Measurements from ENCODE around the gene DUSP10. TPM values are rescaled to one million over a fixed set of nuclear protein-coding genes. Genes with fewer than 3 reads are reported as not detected.

Gene DUSP10
- total RNA-seq, 1 experiment from 2014 or later = 1.6 TPM

DNA sequence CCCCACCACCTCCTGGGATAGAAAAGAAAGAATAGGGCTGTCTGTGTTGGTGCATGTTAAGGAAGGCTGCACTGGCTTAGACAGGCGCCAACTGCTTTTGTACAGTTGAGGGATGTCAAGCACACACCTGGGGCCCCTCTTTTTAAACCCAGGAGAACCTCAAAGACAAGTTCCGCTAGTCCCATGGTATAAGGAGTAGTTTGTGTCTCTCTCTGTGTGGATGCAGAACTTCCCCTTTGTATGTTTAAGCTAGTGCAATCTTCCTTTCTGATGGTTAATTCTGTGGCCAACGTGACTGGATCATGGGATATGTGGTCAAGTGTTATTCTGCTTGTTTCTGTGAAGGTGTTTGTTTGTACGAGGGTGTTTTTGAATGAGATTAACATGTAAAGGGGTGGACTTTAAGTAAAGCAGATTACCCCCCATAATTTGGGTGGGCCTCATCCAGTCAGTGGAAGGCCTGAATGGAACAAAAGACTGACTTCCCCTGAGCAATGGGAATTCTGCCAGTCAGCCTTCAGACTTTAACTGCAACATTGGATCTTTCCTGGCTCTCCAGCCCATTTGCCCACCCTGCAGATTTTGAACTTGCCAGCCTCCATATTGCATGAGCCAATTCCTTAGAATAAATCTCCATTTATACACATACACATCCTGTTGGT lies 9.5 kb upstream of the DUSP10 start (continued):
- TF ChIP-seq, protein P1, sequence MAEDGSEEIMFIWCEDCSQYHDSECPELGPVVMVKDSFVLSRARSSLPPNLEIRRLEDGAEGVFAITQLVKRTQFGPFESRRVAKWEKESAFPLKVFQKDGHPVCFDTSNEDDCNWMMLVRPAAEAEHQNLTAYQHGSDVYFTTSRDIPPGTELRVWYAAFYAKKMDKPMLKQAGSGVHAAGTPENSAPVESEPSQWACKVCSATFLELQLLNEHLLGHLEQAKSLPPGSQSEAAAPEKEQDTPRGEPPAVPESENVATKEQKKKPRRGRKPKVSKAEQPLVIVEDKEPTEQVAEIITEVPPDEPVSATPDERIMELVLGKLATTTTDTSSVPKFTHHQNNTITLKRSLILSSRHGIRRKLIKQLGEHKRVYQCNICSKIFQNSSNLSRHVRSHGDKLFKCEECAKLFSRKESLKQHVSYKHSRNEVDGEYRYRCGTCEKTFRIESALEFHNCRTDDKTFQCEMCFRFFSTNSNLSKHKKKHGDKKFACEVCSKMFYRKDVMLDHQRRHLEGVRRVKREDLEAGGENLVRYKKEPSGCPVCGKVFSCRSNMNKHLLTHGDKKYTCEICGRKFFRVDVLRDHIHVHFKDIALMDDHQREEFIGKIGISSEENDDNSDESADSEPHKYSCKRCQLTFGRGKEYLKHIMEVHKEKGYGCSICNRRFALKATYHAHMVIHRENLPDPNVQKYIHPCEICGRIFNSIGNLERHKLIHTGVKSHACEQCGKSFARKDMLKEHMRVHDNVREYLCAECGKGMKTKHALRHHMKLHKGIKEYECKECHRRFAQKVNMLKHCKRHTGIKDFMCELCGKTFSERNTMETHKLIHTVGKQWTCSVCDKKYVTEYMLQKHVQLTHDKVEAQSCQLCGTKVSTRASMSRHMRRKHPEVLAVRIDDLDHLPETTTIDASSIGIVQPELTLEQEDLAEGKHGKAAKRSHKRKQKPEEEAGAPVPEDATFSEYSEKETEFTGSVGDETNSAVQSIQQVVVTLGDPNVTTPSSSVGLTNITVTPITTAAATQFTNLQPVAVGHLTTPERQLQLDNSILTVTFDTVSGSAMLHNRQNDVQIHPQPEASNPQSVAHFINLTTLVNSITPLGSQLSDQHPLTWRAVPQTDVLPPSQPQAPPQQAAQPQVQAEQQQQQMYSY (CRISPR knock-in tag; IDR thresholded peaks at IDR 0.05) = no peak
- no peak for TF ChIP-seq JAZF1 (CRISPR knock-in tag; IDR thresholded peaks at IDR 0.05)

DNA sequence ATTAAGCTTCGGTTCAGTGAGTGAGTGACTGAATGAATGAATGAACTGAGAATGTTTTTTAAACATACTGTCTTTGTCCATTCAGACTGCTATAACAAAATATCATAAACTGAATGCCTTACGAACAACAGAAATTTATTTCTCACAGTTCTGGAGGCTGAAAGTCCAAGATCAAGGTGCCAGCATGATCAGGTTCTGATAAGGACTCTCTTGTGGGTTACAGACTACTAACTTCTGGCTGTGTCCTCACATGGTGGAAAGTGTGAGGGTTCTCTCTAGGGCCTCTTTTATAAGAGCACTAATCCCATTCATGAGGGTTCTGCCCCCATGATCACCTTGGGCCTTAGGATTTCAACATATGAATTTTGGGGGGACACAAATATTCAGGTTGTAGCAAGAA lies 7.1 kb upstream of the DUSP10 start:
- Mint-ChIP-seq H3K27me3 (ENCODE audit: low read depth) (no peaks in the 10 kb centered on the region), H3K9me3 (no peaks in the 10 kb centered on the region), H3K36me3 (no peaks in the 10 kb centered on the region), H3K4me3 (no peak overlapping the region), H3K27ac (no peak overlapping the region), H3K4me1 (peaks cover 7% of the 10 kb centered on the region)
- DNase-seq (ENCODE audit: low spot score) = no peak
- no peak for ATAC-seq
- TF ChIP-seq NR3C1 (CRISPR knock-in tag; conservative IDR thresholded peaks at IDR 0.05; ENCODE audit: low read depth) (no peak), GRHL2 (CRISPR knock-in tag; IDR thresholded peaks at IDR 0.05; ENCODE audit: insufficient replicate concordance, severe bottlenecking) (no peak), NFE2L1 (CRISPR knock-in tag; IDR thresholded peaks at IDR 0.05) (no peak), RORB (CRISPR knock-in tag; IDR thresholded peaks at IDR 0.05) (no peak), TCF7 (CRISPR knock-in tag; IDR thresholded peaks at IDR 0.05; ENCODE audit: low read depth) (no peak), GTF2I (CRISPR knock-in tag; conservative IDR thresholded peaks at IDR 0.05) (no peak), GABPB1 (CRISPR knock-in tag; IDR thresholded peaks at IDR 0.05) (no peak), SOX15 (CRISPR knock-in tag; IDR thresholded peaks at IDR 0.05) (no peak), ZNF416 (CRISPR knock-in tag; IDR thresholded peaks at IDR 0.05) (no peak), IRF2 (CRISPR knock-in tag; IDR thresholded peaks at IDR 0.05; ENCODE audit: borderline replicate concordance, low read depth) (no peak), SP1 (CRISPR knock-in tag; conservative IDR thresholded peaks at IDR 0.05) (no peak)
- TF ChIP-seq, protein P2, sequence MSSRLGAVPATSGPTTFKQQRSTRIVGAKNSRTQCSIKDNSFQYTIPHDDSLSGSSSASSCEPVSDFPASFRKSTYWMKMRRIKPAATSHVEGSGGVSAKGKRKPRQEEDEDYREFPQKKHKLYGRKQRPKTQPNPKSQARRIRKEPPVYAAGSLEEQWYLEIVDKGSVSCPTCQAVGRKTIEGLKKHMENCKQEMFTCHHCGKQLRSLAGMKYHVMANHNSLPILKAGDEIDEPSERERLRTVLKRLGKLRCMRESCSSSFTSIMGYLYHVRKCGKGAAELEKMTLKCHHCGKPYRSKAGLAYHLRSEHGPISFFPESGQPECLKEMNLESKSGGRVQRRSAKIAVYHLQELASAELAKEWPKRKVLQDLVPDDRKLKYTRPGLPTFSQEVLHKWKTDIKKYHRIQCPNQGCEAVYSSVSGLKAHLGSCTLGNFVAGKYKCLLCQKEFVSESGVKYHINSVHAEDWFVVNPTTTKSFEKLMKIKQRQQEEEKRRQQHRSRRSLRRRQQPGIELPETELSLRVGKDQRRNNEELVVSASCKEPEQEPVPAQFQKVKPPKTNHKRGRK (CRISPR knock-in tag; IDR thresholded peaks at IDR 0.05; ENCODE audit: borderline replicate concordance) = no peak
- TF ChIP-seq, protein P3, sequence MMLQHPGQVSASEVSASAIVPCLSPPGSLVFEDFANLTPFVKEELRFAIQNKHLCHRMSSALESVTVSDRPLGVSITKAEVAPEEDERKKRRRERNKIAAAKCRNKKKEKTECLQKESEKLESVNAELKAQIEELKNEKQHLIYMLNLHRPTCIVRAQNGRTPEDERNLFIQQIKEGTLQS (CRISPR knock-in tag; conservative IDR thresholded peaks at IDR 0.05) = no peak
- TF ChIP-seq, protein P4, sequence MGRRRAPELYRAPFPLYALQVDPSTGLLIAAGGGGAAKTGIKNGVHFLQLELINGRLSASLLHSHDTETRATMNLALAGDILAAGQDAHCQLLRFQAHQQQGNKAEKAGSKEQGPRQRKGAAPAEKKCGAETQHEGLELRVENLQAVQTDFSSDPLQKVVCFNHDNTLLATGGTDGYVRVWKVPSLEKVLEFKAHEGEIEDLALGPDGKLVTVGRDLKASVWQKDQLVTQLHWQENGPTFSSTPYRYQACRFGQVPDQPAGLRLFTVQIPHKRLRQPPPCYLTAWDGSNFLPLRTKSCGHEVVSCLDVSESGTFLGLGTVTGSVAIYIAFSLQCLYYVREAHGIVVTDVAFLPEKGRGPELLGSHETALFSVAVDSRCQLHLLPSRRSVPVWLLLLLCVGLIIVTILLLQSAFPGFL (CRISPR knock-in tag; IDR thresholded peaks at IDR 0.05; ENCODE audit: borderline replicate concordance) = no peak
- TF ChIP-seq, protein P5, sequence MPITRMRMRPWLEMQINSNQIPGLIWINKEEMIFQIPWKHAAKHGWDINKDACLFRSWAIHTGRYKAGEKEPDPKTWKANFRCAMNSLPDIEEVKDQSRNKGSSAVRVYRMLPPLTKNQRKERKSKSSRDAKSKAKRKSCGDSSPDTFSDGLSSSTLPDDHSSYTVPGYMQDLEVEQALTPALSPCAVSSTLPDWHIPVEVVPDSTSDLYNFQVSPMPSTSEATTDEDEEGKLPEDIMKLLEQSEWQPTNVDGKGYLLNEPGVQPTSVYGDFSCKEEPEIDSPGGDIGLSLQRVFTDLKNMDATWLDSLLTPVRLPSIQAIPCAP (CRISPR knock-in tag; IDR thresholded peaks at IDR 0.05) = no peak
- TF ChIP-seq, protein P6, sequence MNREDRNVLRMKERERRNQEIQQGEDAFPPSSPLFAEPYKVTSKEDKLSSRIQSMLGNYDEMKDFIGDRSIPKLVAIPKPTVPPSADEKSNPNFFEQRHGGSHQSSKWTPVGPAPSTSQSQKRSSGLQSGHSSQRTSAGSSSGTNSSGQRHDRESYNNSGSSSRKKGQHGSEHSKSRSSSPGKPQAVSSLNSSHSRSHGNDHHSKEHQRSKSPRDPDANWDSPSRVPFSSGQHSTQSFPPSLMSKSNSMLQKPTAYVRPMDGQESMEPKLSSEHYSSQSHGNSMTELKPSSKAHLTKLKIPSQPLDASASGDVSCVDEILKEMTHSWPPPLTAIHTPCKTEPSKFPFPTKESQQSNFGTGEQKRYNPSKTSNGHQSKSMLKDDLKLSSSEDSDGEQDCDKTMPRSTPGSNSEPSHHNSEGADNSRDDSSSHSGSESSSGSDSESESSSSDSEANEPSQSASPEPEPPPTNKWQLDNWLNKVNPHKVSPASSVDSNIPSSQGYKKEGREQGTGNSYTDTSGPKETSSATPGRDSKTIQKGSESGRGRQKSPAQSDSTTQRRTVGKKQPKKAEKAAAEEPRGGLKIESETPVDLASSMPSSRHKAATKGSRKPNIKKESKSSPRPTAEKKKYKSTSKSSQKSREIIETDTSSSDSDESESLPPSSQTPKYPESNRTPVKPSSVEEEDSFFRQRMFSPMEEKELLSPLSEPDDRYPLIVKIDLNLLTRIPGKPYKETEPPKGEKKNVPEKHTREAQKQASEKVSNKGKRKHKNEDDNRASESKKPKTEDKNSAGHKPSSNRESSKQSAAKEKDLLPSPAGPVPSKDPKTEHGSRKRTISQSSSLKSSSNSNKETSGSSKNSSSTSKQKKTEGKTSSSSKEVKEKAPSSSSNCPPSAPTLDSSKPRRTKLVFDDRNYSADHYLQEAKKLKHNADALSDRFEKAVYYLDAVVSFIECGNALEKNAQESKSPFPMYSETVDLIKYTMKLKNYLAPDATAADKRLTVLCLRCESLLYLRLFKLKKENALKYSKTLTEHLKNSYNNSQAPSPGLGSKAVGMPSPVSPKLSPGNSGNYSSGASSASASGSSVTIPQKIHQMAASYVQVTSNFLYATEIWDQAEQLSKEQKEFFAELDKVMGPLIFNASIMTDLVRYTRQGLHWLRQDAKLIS (CRISPR knock-in tag; IDR thresholded peaks at IDR 0.05; ENCODE audit: borderline replicate concordance) = no peak
- TF ChIP-seq, protein P7, sequence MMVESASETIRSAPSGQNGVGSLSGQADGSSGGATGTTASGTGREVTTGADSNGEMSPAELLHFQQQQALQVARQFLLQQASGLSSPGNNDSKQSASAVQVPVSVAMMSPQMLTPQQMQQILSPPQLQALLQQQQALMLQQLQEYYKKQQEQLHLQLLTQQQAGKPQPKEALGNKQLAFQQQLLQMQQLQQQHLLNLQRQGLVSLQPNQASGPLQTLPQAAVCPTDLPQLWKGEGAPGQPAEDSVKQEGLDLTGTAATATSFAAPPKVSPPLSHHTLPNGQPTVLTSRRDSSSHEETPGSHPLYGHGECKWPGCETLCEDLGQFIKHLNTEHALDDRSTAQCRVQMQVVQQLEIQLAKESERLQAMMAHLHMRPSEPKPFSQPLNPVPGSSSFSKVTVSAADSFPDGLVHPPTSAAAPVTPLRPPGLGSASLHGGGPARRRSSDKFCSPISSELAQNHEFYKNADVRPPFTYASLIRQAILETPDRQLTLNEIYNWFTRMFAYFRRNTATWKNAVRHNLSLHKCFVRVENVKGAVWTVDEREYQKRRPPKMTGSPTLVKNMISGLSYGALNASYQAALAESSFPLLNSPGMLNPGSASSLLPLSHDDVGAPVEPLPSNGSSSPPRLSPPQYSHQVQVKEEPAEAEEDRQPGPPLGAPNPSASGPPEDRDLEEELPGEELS (CRISPR knock-in tag; IDR thresholded peaks at IDR 0.05) = no peak
- TF ChIP-seq, protein P8, sequence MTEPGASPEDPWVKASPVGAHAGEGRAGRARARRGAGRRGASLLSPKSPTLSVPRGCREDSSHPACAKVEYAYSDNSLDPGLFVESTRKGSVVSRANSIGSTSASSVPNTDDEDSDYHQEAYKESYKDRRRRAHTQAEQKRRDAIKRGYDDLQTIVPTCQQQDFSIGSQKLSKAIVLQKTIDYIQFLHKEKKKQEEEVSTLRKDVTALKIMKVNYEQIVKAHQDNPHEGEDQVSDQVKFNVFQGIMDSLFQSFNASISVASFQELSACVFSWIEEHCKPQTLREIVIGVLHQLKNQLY (CRISPR knock-in tag; IDR thresholded peaks at IDR 0.05) = no peak
- POLR2A ChIA-PET = no interaction called here
- CTCF ChIA-PET = no interaction called here
